ENCODE results near the gene MTAP.

MTAP gene

GRCh38 chr9:21830589-21830988, 28.2 kb downstream of the MTAP start:
- TF ChIP-seq CTCF (IDR thresholded peaks at IDR 0.05; ENCODE audit: unreplicated experiment in 3 of 3): no peak
- peaks cover 99% of the 10 kb centered on the region for H3K36me3 Mint-ChIP-seq (ENCODE audit: low read depth)
- no peaks in the 10 kb centered on the region for H3K4me1 Mint-ChIP-seq
- H3K4me3 Mint-ChIP-seq: no peak overlapping the region
- no peak overlapping the region for H3K27ac Mint-ChIP-seq
- no peaks in the 10 kb centered on the region for H3K9me3 Mint-ChIP-seq
- H3K27me3 Mint-ChIP-seq (ENCODE audit: low read depth): no peaks in the 10 kb centered on the region

- H3K36me3 Mint-ChIP-seq (ENCODE audit: low read depth): peaks cover 99% of the 10 kb centered on the region
- peaks cover 2% of the 10 kb centered on the region for H3K9me3 Mint-ChIP-seq
- H3K4me1 Mint-ChIP-seq: no peaks in the 10 kb centered on the region
- TF ChIP-seq CTCF (IDR thresholded peaks at IDR 0.05; ENCODE audit: unreplicated experiment in 3 of 3): no peak
- no peaks in the 10 kb centered on the region for H3K27me3 Mint-ChIP-seq (ENCODE audit: low read depth)
- H3K4me3 Mint-ChIP-seq: no peak overlapping the region
- peak overlapping the region in 1 of 3 experiments; percentile 4 for H3K27ac Mint-ChIP-seq
Measured at GRCh38 chr9:21831841-21832509, 29.5 kb downstream of the MTAP start.

- no peaks in the 10 kb centered on the region for H3K27me3 Mint-ChIP-seq (ENCODE audit: low read depth)
- H3K4me1 Mint-ChIP-seq: no peaks in the 10 kb centered on the region
- H3K27ac Mint-ChIP-seq: no peak overlapping the region
- no peak for TF ChIP-seq CTCF (IDR thresholded peaks at IDR 0.05; ENCODE audit: unreplicated experiment in 3 of 3)
- no peak overlapping the region for H3K4me3 Mint-ChIP-seq
- peaks cover 99% of the 10 kb centered on the region for H3K36me3 Mint-ChIP-seq (ENCODE audit: low read depth)
- H3K9me3 Mint-ChIP-seq: peaks cover 10% of the 10 kb centered on the region
Measured at GRCh38 chr9:21833090-21833801, 30.8 kb downstream of the MTAP start.

GRCh38 chr9:21835121-21835520, 32.7 kb downstream of the MTAP start:
- Mint-ChIP-seq H3K36me3 (ENCODE audit: low read depth) (peaks cover 100% of the 10 kb centered on the region), H3K9me3 (peaks cover 21% of the 10 kb centered on the region), H3K4me3 (no peak overlapping the region), H3K27ac (no peak overlapping the region), H3K4me1 (no peaks in the 10 kb centered on the region), H3K27me3 (ENCODE audit: low read depth) (no peaks in the 10 kb centered on the region)
- TF ChIP-seq CTCF (IDR thresholded peaks at IDR 0.05; ENCODE audit: unreplicated experiment in 3 of 3): no peak

GRCh38 chr9:21836437-21837161, 34.2 kb downstream of the MTAP start:
- Mint-ChIP-seq H3K27ac (no peak overlapping the region), H3K4me1 (no peaks in the 10 kb centered on the region), H3K27me3 (ENCODE audit: low read depth) (no peaks in the 10 kb centered on the region), H3K4me3 (no peak overlapping the region), H3K9me3 (peaks cover 36% of the 10 kb centered on the region), H3K36me3 (ENCODE audit: low read depth) (peaks cover 100% of the 10 kb centered on the region)
- no peak for TF ChIP-seq CTCF (IDR thresholded peaks at IDR 0.05; ENCODE audit: unreplicated experiment in 3 of 3)
